ENCODE measurements around the gene SPDYE3.
"Not testable (repeated sequence)": the region's sequence is repeated elsewhere in the genome, so short reads cannot be mapped to it uniquely, and the experiment has no call there.

Gene SPDYE3

DNA sequence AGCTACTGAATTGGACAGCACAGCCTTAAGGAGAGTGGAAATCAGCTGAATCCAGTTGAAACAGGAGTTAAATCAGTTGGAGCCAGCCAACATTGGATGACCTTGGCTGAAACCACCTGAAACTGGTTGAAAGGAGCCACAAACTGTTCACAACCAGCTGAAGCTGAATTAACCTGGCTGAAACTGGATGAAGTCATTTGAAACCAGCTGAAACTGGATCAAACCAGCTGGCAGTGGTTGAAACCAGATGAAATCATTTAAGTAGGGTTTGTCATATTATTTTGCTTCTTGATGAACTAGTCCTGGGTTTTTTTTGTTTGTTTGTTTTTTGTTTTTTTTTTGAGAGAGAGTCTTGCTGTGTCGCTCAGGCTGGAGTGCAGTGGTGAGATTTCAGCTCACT lies 15.3 kb upstream of the SPDYE3 start:
- not testable (repeated sequence) for DNase-seq

DNA sequence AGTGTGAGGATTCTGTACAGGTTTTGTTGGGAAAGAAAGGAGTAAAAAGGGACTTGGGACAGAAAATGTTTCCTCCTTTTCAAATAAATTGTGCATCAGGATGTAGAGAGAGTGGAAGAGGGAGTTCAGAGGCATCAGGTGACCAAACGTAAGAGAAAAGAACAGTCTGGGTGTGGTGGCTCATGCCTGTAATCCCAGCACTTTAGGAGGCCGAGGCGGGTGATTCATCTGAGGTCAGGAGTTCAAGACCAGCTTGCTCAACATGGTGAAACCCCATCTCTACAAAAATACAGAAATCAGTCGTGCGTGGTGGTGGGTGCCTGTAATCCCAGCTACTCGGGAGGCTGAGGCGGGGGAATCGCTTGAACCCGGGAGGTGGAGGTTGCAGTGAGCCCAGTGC lies 12.2 kb upstream of the SPDYE3 start:
- not testable (repeated sequence) for DNase-seq

DNA sequence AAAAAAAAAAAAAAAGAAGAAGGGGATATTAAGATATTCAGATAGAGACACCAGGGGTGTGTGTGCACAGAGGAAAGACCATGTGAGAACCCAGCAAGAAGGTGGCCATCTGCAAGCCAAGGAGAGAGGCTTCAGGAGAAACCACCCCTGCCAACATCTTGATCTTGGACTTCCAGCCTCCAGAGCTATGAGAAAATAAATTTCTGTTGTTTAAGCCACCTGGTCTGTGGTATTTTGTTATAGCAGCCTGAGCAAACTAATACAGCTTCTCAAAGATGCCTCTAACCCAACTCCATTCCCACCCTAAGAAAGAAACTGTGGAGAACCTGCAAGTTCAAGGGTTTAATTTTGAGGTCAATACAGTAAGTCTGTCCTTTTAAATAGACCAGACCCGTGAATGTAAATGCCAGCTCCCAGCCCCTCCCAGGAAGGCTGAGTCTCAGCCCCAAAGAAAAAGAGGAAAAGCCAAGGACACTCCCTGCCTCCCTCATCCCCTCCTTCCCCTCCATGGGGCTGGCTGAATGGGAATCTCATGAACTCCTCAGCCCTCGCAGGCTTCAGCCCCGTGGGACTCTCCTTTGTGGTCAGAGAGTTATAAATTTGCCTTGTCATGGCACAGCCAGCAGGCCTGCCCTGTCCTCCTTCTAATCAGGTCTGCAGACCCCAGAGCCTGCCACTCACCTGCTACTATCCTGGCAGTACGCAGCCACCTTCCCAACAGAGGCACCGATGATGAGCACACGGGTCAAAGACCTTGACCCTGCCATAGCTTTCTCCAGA lies 9.5 kb upstream of the SPDYE3 start:
- not testable (repeated sequence) for DNase-seq

DNA sequence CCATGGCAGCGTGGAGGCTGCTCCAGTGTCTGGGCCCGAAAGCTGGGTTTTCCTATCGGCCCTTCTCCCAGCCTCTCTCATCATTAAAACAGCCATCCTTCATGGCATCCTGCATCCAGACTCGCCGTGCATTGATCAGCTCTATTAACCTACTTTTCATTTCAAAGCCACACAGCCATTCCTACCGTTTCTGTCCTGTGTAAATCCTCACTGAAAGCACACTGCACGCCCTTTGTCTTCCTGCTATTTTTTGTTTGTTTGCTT lies 8.9 kb upstream of the SPDYE3 start:
- not testable (repeated sequence) for DNase-seq

DNA sequence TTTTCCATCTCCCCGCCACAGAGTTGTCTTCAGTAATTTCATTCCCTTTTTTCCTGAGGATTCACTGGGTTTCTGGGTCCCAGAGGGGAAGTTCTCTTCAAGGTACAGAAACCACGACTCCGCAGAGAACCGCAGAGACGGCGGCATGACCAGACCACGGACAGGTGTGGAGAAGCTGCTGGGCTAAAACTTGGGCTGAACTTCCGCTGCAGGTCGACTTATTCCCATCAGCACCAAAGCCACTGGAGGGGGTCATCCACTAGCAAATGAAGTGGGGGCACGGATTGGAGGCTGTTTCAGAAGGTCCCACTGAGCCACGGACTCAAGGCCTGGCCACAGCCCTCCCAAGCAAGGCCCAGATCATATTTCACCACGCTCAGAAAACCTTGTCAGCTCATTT lies 3.0 kb upstream of the SPDYE3 start:
- not testable (repeated sequence) for DNase-seq

DNA sequence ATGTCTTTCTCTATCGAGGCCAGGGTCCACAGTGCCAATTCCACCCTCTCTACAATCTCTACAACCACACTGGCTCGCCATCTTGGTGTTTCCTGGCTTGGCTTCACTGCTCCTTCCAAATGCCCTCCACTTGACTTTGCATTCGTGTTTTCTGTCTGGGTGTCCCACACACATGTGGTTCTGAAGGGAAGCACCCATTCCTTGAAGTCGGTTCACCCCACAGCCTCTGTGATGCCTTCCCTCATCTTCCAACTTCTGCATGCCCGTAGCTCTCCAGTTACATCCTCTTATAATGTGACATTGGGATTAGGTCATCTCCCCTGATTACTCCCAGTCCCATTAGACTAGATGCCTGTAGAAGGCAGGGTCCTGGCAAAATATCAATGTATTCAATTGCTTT lies 10.8 kb downstream of the SPDYE3 start:
- not testable (repeated sequence) for DNase-seq

DNA sequence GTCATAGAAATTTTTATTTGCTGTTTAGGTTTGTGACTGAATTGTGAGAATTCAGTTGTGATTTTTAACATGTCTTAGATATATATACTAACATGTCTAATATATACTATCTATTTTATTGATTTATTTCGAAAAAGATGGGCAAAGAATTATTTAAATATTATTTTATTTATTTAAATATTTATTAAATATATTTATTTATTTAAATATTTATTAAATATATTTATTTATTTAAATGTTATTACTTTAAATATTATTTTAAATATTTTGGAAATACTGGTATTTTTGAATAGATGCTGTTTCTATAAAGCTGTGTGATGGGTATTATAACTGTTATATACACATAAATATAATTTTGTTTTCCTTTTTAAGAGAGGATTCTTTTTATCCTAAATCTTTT lies 14.1 kb downstream of the SPDYE3 start:
- not testable (repeated sequence) for DNase-seq

DNA sequence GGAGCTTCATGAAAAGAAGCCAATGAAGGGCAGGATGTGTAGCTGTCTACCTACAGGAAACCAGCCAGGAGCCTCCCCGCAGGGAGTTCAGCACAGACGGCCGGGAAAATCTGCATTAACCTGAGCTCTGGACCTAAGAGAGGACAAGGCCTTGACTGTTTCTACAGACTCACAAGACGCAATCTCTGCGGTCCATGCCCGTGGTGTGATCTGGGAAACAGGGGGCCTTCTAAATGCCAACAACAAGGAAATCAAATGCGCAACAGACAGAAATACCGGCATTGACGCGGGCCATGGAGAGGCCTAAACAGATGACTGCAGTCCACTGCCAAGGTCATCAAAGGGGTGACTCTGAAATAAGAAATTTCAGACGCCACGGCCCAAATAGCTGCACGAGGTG lies 16.7 kb downstream of the SPDYE3 start:
- DNase-seq, result not testable (repeated sequence)

DNA sequence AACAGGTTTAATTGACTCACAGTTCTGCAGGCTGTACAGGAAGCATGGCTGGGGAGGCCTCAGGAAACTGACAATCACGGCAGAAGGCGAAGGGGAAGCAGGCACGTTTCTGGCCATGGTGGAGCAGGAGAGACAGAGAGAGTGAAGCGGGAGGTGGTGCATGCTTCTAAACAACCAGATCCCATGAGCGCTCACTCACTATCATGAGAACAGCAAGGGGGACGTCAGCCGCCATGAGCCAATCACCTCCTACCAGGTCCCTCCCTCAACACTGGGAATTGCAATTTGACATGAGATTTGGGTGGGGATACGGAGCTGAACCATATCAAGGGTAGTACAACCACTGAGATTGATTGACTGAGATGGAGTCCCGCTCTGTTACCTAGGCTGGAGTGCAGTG lies 18.2 kb downstream of the SPDYE3 start:
- DNase-seq, result not testable (repeated sequence)

DNA sequence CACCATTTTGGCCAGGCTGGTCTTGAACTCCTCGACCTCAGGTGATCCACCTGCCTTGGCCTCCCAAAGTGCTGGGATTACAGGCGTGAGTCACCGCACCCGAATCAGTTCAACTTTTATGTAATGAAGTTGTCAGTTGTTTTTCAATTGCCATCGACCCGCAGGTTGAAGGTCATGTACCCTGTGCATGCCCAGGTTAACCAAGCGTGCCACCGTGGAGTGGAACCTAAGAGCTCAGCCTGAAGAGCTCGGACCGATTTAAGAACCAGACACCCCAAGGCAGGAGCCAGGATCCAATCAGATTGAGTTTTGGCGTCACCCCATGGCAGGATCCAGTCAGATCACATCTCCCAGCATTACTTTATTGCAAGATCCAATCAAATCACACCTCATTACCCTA lies 19.4 kb downstream of the SPDYE3 start:
- not testable (repeated sequence) for DNase-seq

DNA sequence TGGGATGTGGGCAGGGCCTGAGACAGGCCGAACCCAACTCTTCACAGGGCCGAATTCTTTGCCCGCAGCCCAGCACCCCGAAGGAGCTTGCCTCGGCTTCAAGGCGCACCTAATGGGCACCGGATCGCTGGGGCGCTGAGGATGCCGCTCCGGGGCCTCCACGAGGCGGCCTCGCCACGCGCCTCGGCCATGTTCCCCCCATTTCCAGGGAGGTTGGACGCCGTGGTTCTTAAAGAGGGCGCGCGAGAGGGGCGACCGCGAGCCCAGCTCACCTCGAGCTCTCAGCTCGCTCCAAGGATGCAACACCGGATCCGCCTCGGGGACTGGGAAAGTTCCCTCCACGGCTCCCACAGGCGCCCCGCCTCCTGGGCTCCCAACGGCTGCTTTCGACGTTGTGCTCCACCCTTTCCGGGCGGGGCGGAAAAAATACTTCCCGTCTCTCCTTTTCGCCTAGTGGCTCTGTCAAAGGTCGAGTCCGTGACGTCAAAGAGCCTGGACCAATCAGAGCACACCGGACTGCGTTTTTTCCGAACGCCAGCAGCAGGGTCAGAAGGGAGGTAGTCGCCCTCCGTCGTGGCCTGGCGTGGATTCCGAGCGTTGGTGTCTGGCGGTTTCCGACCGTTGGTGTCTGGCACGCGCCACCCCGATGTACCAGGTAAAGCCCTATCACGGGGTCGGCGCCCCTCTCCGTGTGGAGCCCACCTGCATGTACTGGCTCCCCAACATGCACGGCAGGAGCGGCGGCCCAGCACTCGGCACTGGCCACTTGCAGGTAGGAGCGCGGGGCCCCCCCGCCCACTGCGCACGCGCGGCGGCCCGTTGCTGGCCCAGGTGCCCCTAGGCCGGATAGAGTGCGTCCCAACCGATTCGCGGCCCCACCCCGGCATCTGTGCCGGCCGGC lies 28.3 kb downstream of the SPDYE3 start:
- peak; percentile 86 for DNase-seq

DNA sequence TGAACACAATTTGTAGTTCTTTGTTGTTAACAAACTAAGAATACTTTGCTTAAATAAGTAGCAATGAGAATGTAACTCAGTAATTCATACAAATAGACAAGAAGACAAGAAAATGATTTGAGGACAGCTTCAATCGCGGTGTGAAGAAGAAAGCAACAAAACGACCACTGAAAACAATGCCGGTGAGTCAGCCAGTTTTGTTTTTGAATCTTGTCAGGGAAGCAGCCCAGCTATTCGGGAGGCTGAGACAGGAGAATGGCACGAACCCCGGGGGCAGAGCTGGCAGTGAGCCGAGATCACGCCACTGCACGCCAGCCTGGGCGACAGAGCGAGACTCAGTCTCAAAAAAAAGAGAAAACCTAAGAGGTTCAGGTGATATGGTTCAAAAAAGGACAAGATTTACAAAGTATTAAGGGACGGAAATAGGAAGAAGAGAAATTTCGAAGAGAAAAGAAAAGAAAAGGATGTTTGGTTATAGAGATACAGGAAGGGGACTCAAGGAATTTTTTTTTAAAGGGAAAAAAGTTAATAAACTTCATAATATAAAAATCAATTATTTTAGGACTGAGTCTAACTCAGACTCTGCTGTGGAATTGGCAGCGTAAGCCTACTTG lies 30.7 kb downstream of the SPDYE3 start:
- not testable (repeated sequence) for DNase-seq

DNA sequence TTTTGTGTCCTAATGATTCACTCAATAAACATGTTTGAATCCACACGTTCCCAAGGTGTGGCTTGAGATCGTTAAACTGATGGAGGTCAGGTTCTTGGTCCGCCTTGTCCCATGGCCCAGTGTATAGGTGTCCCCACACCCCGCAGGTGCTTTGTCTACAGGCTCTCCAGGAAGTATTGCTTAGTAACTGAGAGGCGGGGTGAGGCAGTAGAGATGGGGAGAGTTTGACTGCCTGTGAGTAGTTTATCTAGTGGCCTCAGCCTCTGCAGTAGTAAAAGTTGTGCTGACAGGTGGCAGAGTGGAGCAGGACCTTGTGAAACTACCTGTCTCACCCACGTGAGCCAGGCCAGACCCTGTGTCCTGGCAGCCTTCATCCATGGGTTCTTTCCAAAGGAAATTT lies 33.8 kb downstream of the SPDYE3 start:
- DNase-seq, result not testable (repeated sequence)

DNA sequence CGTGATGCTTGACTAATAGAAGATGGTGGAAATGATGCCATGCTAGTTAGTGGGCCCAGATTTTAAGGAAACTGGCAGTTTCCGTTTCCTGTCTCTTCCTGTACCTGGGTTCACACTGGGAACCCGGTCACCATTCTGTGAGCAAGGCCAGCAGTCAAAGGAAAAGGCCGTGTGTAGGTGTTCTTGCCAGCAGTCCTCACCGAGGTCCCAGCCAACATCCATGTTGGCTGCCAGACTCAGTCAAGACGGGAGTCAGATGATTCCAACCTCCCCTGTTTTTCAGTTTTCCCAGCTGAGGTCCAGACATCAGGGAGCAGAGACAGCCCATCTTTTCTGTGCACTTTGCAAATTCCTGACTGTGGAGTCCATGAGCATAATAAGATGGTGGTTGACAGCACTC lies 35.3 kb downstream of the SPDYE3 start:
- no peak for DNase-seq

DNA sequence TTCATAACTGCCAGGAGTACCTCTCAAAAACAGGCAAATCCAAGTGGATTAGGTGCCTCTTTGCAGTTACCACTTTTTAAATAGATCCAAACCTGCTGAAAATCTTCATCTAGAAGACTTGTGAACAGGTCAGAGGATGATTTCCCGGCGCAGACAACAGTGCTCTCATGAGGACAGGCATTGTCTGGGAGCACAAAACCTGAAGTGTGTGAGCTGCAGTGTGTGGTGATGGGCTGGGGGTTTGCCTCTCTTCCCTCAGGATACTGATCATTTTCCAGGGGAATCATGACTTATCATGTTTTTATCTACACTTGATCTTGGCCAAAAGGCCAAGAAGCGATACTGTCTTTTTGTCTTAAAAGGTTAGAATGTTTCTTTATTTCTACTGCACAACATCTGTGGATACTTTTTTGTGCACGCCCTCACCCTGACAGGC lies 36.6 kb downstream of the SPDYE3 start:
- not testable (repeated sequence) for DNase-seq

DNA sequence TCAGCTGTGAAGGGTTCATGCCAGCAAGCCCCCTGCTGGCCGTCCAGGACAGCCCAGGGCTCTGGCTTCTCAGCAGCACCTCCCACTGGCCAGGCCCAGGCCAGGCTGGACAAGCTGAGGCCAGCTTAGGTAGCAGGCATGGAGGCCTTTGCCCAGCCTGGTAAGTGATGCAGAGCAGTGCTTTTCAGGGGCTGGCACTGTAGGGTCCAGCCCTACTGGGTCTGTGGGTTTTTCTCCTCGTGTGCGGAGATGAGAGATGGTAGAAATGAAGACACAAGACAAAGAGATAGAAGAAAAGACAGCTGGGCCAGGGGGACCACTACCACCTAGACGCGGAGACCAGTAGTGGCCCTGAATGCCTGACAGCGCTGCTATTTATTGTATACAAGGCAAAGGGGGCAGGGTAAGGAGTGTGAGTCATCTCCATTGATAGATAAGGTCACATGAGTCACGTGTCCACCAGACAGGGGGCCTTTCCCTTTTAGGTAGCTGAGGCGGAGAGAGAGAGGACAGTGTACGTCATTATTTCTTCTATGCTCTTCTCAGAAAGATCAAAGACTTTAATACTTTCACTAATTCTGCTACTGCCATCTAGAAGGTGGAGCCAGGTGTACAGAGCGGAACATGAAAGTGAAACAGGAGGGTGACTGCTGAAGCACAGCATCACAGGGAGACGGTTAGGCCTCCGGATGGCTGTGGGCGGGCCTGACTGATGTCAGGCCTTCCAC lies 37.2 kb downstream of the SPDYE3 start:
- peak; percentile 87 for DNase-seq

DNA sequence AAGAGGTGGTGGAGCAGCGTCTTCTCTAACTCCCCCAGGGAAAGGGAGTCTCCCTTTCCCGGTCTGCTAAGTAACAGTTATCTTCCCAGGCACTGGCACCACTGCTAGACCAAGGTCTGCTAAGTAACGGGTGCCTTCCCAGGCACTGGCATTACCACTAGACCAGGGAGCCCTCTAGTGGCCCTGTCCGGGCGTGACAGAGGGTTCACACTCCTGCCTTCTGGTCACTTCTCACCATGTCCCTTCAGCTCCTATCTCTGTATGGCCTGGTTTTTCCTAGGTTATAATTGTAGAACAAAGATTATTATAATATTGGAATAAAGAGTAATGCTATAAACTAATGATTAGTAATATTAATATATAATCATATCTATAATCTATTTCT lies 37.8 kb downstream of the SPDYE3 start:
- DNase-seq, result peak; percentile 49

DNA sequence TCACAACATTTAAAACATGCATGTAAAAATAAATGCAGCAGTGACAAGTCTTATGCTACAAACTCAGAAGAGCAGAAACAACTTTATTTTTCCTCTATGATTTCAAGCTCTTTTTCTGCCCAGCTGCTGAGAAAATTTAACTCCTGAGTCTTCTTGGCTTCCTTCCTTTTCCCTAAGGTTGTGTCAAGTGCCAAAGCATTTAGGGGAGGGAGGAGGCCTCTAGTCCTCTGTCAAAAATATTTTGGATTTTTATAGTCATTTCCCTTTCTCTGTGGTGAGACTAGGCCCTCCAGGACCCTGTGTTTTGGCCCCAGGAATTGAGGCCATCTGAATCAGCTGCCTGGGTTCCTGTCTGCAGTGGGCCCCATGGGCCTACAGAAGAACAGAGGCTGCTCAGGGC lies 39.4 kb downstream of the SPDYE3 start:
- DNase-seq, result no peak

DNA sequence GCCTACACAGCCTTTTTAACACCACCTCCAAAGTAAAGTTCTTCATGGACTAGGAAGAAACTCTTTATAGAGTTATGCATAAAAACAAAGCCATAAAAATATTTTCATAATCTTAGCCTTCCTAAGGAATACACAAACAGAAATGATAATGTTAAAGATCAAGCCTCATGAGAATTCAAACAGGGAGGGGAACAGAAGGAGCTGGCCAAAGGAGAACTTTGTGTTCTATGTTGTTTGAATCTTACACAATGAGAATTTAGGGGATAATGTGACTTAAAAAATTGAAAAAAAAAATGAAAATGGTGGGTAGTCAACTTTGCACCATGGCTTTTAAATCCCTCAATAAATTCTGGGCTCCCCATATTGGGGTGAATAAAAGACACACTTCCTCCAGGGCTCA lies 41.3 kb downstream of the SPDYE3 start:
- no peak for DNase-seq

DNA sequence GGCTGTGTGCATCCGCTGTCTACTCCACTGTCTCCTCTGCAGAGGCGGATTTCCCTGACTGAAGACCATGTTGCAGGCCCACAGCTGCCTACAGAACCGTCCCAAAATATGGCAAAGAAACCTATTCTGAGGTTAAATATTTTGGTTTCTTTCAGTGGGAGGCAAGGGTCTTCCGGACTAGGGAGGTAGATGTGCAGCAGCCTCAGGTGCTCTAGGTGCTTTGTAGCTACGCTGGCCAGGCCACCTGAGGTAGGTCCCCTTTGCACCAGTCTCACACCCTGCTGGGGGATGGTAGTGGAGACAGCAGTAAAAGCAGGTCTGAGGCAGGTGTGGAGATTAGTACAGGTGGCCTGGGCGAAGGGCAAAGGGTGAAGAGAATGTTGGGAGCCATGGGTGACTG lies 42.3 kb downstream of the SPDYE3 start:
- DNase-seq, result no peak

DNA sequence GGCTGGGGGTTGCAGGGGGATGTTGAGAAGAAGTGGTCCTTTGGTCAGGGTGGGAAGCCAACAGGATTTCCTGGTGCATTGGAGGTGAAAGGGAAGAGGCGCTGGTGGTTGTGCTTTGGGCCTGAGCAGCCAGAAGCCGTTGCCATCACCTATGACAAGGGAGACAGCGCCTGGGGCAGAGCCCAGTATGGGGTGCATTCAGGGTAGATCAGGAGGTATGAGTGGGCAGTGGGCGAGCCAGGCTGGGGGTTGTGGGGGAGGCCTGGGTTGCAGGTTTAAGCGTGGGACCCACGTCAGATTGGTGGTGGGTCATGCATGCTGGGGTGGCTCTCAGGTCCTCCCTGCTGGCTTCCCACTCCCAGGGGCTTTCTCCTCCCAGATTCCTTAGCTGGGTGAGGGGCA lies 44.2 kb downstream of the SPDYE3 start:
- DNase-seq, result no peak

DNA sequence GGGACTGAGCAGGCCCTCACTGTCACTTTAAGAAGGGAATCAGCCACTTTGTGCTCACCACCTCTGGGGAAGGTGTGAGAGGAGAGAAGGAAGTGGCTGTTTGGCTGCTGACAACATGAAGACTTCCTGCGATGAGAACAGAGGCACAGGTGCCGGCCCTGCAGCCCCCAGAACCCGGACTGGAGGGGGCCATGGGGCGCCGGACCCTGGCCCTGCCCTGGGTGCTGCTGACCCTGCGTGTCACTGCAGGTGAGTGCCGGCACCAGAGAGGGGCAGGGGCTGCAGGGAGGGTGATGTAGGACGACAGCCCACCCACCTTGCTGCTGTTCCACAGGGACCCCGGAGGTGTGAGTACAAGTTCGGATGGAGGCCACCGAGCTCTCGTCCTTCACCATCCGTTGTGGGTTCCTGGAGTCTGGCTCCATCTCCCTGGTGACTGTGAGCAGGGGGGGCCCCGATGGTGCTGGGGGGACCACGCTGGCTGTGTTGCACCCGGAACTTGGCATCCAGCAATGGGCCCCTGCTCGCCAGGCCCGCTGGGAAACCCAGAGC lies 44.8 kb downstream of the SPDYE3 start:
- DNase-seq, result not testable (repeated sequence)

All from stimulated activated CD4-positive, alpha-beta T cell treated with anti-CD3 and anti-CD28 coated beads, Interleukin-4, amount 100 ng/mL, for 24 hours (primary cell).